Spleen (tissue), 11 donors: ENCODE results near the gene AP4B1. TPM values are rescaled to one million over a fixed set of nuclear protein-coding genes. Genes with fewer than 3 reads are reported as not detected.

Source experiments
- DNase-seq: peaks from one replicate; pipeline ENCODE4 v3.0.0-alpha.2; 2020
- H3K27ac ChIP-seq, 8 donors: fragments of 200-600 bp; sonication (generic) in 7 of 8; 1 replicate in 4 of 8; 2 replicates in 4 of 8; pipeline versions ENCODE4 v1.5.0 to v1.8.0; 2016 to 2021; ENCODE audit warnings: inconsistent platforms in 4 of 8, mild to moderate bottlenecking in 4 of 8, moderate library complexity in 1 of 8
- H3K27me3 ChIP-seq, 7 donors: fragments of 200-600 bp; sonication (generic) in 6 of 7; replicated peaks in 1 of 7; 1 replicate in 4 of 7; 2 replicates in 3 of 7; pipeline versions ENCODE4 v1.5.0 to v1.8.0; 2016 to 2021; ENCODE audit warnings: inconsistent platforms in 3 of 7, mild to moderate bottlenecking in 1 of 7
- H3K36me3 ChIP-seq, 6 donors: fragments of 200-600 bp; sonication (generic) in 5 of 6; 1 replicate in 4 of 6; 2 replicates in 2 of 6; pipeline versions ENCODE4 v1.5.0 to v1.8.0; 2016 to 2021; ENCODE audit warnings: inconsistent platforms in 2 of 6
- H3K4me1 ChIP-seq, 6 donors: fragments of 200-600 bp; sonication (generic) in 5 of 6; 1 replicate in 3 of 6; 2 replicates in 3 of 6; pipeline versions ENCODE4 v1.5.0 to v1.8.0; 2016 to 2021; ENCODE audit warnings: inconsistent platforms in 3 of 6
- H3K4me3 ChIP-seq, 8 donors: fragments of 200-600 bp; sonication (generic) in 7 of 8; 1 replicate in 4 of 8; 2 replicates in 4 of 8; pipeline versions ENCODE4 v1.5.0 to v1.8.0; 2016 to 2021; ENCODE audit warnings: inconsistent platforms in 4 of 8, mild to moderate bottlenecking in 4 of 8, moderate library complexity in 2 of 8
- H3K9me3 ChIP-seq, 8 donors: fragments of 200-600 bp; sonication (generic) in 7 of 8; 1 replicate in 4 of 8; 2 replicates in 4 of 8; pipeline versions ENCODE4 v1.5.0 to v1.8.0; 2016 to 2021; ENCODE audit warnings: inconsistent platforms in 4 of 8
- POLR2A ChIP-seq, 3 donors: fragments of 450-650 bp; IDR thresholded peaks; one replicate each; pipeline ENCODE4 v1.5.1; 2017; ENCODE audit warnings: antibody characterized with exemption in 3 of 3, mild to moderate bottlenecking in 1 of 3
- POLR2AphosphoS5 ChIP-seq, 3 donors: sonication (generic); formaldehyde crosslinking; IDR thresholded peaks; one replicate each; pipeline ENCODE4 v1.5.1; 2017; ENCODE audit warnings: antibody characterized with exemption in 3 of 3
- WGBS, 5 donors: extraction: QIAGEN DNeasy Blood & Tissue Kit in 3 of 5; methylation state at CpG; one replicate each; pipeline versions ENCODE4 v1.1.5 to v1.1.7; 2013 to 2018; 5-methylcytosine and 5-hydroxymethylcytosine counted together
- intact Hi-C: fragments of 100-400 bp; cut with DNase I; formaldehyde crosslinking; loops from one replicate; pipeline ENCODE4 v1.15.0; 2023; ENCODE audit warnings: low total_unique reads
- polyA plus RNA-seq, 3 donors: library from polyadenylated mRNA; stranded (reverse); fragments of 200-250 nt; gene quantifications; one replicate each; pipeline ENCODE4 v1.2.1, GENCODE V29; 2013
- total RNA-seq, 7 donors: library from RNA; depleted of rRNA in 3 of 7; stranded (reverse); fragments of >200 nt in 3 of 7; fragmentation: NEBNext Ultra II Directional in 4 of 7; extraction: Animal tissue kit (Norgen Biotek cat#: 25700) in 4 of 7; gene quantifications; one replicate each; pipeline versions ENCODE4 v1.1.0 to v1.2.1, GENCODE V29; 2016 to 2021
- TF ChIP-seq, protein P1 (sequence below), 11 experiments: fragments of 200-600 bp in 7 of 11; fragments of 450-650 bp in 4 of 11; sonication (generic) in 4 of 11; IDR thresholded peaks in 8 of 11; conservative IDR thresholded peaks in 3 of 11; 1 replicate in 7 of 11; 2 replicates in 4 of 11; pipeline versions ENCODE4 v1.4.0 to v1.8.0; 2016 to 2021; ENCODE audit warnings: antibody characterized with exemption in 11 of 11, inconsistent platforms in 4 of 11, mild to moderate bottlenecking in 1 of 11
- donor health status: healthy with polysubstance abuse.
- donor health status: DM: no; HTN: no; CAD: no; lungs with moderate emphysema.
- donor health status: DM: no; HTN: no; CAD: no.
- donor health status: Bipolar disorder and iron deficiency.
- donor health status: healthy.
- donor health status: DM: no; HTN: no; CAD: no.
- donor health status: DM: yes; HTN: yes; CAD: no.

The AP4B1 gene
- total and polyA plus RNA-seq, 10 donors: 23.9 to 58.0 (median 32.3) TPM

DNA sequence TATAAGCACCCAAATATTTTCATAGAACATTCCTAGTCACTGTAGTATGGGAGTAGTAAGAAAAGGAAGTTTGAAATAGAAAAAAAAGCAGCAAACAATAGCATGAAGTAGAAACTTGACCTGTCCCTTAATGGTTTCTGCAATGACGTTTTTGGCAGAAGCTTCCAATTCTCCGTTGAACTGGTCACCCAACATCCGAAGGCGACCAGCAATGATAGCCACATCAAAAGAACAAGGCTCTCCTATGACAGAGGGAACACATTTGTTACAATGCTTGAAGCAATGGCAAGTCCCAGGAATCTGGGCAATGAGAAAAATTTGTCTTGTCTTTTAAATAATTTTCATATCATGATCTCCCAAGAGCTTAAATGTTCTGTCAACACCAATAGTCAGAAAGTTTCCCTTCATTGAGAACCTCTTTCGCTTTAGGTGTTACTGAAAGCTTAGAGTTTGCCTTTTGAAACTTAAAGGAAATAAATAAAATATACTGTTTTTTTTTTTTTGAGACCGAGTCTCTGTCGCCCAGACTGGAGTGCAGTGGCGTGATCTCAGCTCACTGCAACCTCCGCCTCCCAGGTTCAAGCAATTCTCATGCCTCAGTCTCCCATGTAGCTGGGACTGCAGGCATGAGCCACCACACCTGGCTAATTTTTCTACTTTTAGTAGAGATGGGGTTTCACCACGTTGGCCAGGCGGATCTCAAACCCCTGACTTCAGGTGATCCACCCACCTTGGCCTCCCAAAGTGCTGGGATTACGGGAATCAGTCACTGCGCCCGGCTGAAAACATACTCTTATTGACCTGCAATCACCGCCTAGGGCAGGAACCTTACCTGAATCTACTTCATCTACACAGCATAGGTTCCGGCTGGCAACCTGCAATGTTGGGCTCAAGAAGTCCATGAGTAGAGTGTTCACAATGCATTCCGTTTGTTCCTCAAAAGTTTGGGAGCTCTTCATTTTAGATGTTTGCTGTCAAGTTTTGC is 17.9 kb downstream of the AP4B1 start:
- no peaks in the 10 kb centered on the region for H3K36me3 ChIP-seq
- no peaks in the 10 kb centered on the region for H3K27me3 ChIP-seq
- WGBS, 5 donors: 79 to 87% (median 80%) methylated on average over 17 of the region's 17 CpGs
- intact Hi-C loops: no loop called here
- DNase-seq: no peak
- peak overlapping the region in 1 of 8 donors; percentile 6 for H3K4me3 ChIP-seq
- TF ChIP-seq, protein P1, sequence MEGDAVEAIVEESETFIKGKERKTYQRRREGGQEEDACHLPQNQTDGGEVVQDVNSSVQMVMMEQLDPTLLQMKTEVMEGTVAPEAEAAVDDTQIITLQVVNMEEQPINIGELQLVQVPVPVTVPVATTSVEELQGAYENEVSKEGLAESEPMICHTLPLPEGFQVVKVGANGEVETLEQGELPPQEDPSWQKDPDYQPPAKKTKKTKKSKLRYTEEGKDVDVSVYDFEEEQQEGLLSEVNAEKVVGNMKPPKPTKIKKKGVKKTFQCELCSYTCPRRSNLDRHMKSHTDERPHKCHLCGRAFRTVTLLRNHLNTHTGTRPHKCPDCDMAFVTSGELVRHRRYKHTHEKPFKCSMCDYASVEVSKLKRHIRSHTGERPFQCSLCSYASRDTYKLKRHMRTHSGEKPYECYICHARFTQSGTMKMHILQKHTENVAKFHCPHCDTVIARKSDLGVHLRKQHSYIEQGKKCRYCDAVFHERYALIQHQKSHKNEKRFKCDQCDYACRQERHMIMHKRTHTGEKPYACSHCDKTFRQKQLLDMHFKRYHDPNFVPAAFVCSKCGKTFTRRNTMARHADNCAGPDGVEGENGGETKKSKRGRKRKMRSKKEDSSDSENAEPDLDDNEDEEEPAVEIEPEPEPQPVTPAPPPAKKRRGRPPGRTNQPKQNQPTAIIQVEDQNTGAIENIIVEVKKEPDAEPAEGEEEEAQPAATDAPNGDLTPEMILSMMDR (IDR thresholded peaks at IDR 0.05 in 8 of 11, conservative IDR thresholded peaks at IDR 0.05 in 3 of 11): no peak
- TF ChIP-seq POLR2AphosphoS5 (IDR thresholded peaks at IDR 0.05): no peak
- TF ChIP-seq POLR2A (IDR thresholded peaks at IDR 0.05): no peak
- H3K9me3 ChIP-seq: no peaks in the 10 kb centered on the region
- peak overlapping the region in 5 of 8 donors; percentile 7 to 56 (median 42) for H3K27ac ChIP-seq
- H3K4me1 ChIP-seq: peaks cover 0 to 28% (median 2%) of the 10 kb centered on the region in 6 donors

DNA sequence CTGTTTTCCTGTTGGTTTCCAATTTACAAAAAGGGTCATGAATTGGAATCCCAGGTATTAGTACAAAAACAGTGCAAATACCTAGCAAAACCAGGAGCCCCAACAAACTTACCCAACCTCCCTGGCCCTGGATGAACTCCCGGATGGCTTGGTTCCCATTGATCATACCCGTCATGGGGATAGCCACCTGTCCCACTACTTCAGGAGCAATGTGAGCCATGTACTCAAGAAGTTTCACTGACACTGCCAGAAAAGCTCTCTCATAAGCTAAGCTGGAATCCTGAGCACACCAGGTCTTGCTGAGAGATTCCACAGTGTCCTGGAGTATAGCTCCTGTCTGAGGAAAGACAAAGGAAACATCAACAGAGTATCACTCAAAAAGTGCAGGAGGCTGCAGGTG is 22.9 kb downstream of the AP4B1 start:
- WGBS, 5 donors: 93 to 100% (median 96%) methylated on average over 2 of the region's 2 CpGs
- H3K27me3 ChIP-seq: no peaks in the 10 kb centered on the region
- DNase-seq: no peak
- intact Hi-C loops: no loop called here
- H3K27ac ChIP-seq: peak overlapping the region in 5 of 8 donors; percentile 41 to 79 (median 73)
- TF ChIP-seq POLR2AphosphoS5 (IDR thresholded peaks at IDR 0.05): no peak
- TF ChIP-seq POLR2A (IDR thresholded peaks at IDR 0.05): no peak
- TF ChIP-seq, protein P1 (IDR thresholded peaks at IDR 0.05 in 8 of 11, conservative IDR thresholded peaks at IDR 0.05 in 3 of 11): no peak
- H3K36me3 ChIP-seq: no peaks in the 10 kb centered on the region
- peaks cover 0 to 55% (median 24%) of the 10 kb centered on the region in 6 donors for H3K4me1 ChIP-seq
- no peaks in the 10 kb centered on the region for H3K9me3 ChIP-seq
- H3K4me3 ChIP-seq: no peak overlapping the region

DNA sequence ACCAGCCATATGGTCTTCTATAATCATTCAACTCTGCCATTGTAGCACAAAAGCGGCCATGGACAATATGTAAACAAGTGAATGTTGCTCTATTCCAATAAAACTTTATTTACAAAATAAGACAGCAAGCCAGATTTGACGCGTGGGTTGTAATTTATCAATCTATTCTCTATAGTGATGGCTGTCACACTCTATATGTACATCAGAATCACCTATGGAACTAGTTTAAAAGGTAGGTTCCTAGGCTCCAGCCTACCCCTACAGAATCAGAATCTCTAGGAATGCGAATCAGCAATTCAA is 24.9 kb downstream of the AP4B1 start:
- 95 to 99% (median 97%) methylated on average over 4 of the region's 4 CpGs for WGBS, 5 donors
- no peak for DNase-seq
- Histone ChIP-seq H3K27me3 (no peaks in the 10 kb centered on the region), H3K27ac (peak overlapping the region in 3 of 8 donors; percentile 71 to 79 (median 73)), H3K4me3 (no peak overlapping the region), H3K4me1 (peaks cover 0 to 64% (median 26%) of the 10 kb centered on the region in 6 donors), H3K9me3 (no peaks in the 10 kb centered on the region), H3K36me3 (no peaks in the 10 kb centered on the region)
- intact Hi-C loops: no loop called here
- TF ChIP-seq POLR2A (IDR thresholded peaks at IDR 0.05): no peak
- TF ChIP-seq, protein P1 (IDR thresholded peaks at IDR 0.05 in 8 of 11, conservative IDR thresholded peaks at IDR 0.05 in 3 of 11): no peak
- no peak for TF ChIP-seq POLR2AphosphoS5 (IDR thresholded peaks at IDR 0.05)

DNA sequence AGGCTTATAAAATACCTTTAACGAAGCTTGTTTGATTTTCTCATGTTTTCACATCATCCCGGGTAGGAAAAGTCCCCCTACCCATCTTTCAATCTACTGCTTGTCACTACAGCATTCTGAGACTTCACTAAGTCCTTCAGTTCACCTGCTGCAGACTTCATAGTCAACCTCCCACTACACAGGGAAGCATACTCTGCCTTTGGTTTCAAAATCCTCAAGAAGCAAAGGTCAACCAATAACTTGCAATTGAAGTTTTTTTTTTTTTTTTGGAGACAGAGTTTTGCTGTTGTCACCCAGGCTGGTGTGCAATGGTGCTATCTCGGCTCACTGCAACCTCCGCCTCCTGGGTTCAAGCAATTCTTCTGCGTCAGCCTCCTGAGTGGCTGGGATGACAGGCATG is 28.4 kb downstream of the AP4B1 start:
- Histone ChIP-seq H3K36me3 (no peaks in the 10 kb centered on the region), H3K27me3 (no peaks in the 10 kb centered on the region), H3K27ac (peak overlapping the region in 2 of 8 donors; percentile 93), H3K4me1 (peaks cover 0 to 79% (median 54%) of the 10 kb centered on the region in 6 donors), H3K9me3 (no peaks in the 10 kb centered on the region), H3K4me3 (no peak overlapping the region)
- TF ChIP-seq POLR2AphosphoS5 (IDR thresholded peaks at IDR 0.05): no peak
- TF ChIP-seq POLR2A (IDR thresholded peaks at IDR 0.05): no peak
- TF ChIP-seq, protein P1 (IDR thresholded peaks at IDR 0.05 in 8 of 11, conservative IDR thresholded peaks at IDR 0.05 in 3 of 11): no peak
- WGBS, 5 donors: 92 to 97% (median 96%) methylated on average over 5 of the region's 5 CpGs
- DNase-seq: no peak
- intact Hi-C loops: no loop called here
